ENCODE results near the gene N4BP3. TPM values are rescaled to one million over a fixed set of nuclear protein-coding genes. Genes with fewer than 3 reads are reported as not detected.

N4BP3 gene
- total RNA-seq, 2 donors from 2014 or later, result 0.52 to 2.6 TPM

DNA sequence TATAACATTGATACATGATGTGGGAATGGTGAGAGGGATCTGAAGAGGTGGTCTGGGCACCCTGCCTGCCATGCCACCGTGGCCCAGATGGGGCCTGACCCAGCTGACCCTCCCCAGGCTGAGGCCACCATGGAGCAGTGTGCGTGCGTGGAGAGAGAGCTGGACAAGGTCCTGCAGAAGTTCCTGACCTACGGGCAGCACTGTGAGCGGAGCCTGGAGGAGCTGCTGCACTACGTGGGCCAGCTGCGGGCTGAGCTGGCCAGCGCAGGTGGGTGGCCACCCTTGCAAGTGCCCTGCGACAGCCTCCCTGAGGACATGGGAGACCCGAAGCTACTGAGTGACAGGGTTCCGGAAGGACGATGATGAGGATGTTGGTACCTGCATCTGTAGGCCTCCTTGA is 24.7 kb downstream of the N4BP3 start:
- Histone ChIP-seq H3K27me3 (no peaks in the 10 kb centered on the region), H3K9me3 (no peaks in the 10 kb centered on the region), H3K36me3 (replicated peaks in 1 of 2; ENCODE audit: insufficient read depth in 1 of 2, low read depth in 2 of 2) (peaks cover 0 to 6% of the 10 kb centered on the region in 2 donors), H3K27ac (no peak overlapping the region), H3K4me1 (no peaks in the 10 kb centered on the region), H3K4me3 (no peak overlapping the region)
- no peak for DNase-seq
- 91 to 94% methylated on average over 8 to 12 of the region's 12 CpGs for WGBS, 2 donors
- ATAC-seq, result no peak
- TF ChIP-seq, protein P1, sequence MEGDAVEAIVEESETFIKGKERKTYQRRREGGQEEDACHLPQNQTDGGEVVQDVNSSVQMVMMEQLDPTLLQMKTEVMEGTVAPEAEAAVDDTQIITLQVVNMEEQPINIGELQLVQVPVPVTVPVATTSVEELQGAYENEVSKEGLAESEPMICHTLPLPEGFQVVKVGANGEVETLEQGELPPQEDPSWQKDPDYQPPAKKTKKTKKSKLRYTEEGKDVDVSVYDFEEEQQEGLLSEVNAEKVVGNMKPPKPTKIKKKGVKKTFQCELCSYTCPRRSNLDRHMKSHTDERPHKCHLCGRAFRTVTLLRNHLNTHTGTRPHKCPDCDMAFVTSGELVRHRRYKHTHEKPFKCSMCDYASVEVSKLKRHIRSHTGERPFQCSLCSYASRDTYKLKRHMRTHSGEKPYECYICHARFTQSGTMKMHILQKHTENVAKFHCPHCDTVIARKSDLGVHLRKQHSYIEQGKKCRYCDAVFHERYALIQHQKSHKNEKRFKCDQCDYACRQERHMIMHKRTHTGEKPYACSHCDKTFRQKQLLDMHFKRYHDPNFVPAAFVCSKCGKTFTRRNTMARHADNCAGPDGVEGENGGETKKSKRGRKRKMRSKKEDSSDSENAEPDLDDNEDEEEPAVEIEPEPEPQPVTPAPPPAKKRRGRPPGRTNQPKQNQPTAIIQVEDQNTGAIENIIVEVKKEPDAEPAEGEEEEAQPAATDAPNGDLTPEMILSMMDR (IDR thresholded peaks at IDR 0.05), result no peak
- no peak for TF ChIP-seq POLR2A (IDR thresholded peaks at IDR 0.05)
- intact Hi-C loops (cut with DNase I), result no loop called here

DNA sequence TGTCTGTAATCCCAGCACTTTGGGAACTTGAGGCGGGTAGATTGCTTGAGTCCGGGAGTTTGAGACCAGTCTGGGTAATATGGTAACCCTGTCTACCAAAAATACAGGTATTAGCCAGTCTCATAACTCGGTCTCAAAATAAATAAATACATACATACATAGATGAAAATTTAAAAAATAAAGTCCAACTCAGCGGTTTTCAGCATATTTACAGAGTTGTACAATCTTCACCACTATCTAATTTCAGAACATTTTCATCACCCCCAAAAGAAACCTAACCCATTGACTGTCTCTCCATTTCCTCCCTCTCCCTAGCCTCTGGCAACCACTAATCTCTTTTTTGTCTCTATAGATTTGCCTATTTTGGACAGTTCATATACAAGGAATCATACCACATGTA is 28.2 kb downstream of the N4BP3 start:
- no peaks in the 10 kb centered on the region for H3K4me1 ChIP-seq
- H3K36me3 ChIP-seq (replicated peaks in 1 of 2; ENCODE audit: insufficient read depth in 1 of 2, low read depth in 2 of 2), result peaks cover 0 to 19% of the 10 kb centered on the region in 2 donors
- intact Hi-C loops (cut with DNase I), result no loop called here
- no peak overlapping the region for H3K4me3 ChIP-seq
- H3K27ac ChIP-seq, result no peak overlapping the region
- no peaks in the 10 kb centered on the region for H3K27me3 ChIP-seq
- no peaks in the 10 kb centered on the region for H3K9me3 ChIP-seq
- TF ChIP-seq, protein P1 (IDR thresholded peaks at IDR 0.05), result no peak
- no peak for TF ChIP-seq POLR2A (IDR thresholded peaks at IDR 0.05)
- 94 to 96% methylated on average over 4 of the region's 4 CpGs for WGBS, 2 donors
- ATAC-seq (no peak), DNase-seq (no peak)

DNA sequence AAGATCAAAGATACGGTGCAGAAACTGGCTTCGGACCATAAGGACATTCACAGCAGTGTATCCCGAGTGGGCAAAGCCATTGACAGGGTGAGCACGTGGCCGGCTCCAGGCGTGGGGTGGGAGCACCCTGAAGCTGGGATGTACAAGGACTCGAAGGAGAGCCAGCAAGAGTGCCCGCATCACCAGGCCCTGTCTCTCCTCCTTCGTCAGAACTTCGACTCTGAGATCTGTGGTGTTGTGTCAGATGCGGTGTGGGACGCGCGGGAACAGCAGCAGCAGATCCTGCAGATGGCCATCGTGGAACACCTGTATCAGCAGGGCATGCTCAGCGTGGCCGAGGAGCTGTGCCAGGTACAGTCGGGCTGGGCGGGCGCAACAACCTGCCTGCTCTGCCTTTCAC is 29.3 kb downstream of the N4BP3 start:
- TF ChIP-seq, protein P1 (IDR thresholded peaks at IDR 0.05), result no peak
- no peak for TF ChIP-seq POLR2A (IDR thresholded peaks at IDR 0.05)
- Histone ChIP-seq H3K27ac (no peak overlapping the region), H3K4me1 (no peaks in the 10 kb centered on the region), H3K27me3 (no peaks in the 10 kb centered on the region), H3K9me3 (no peaks in the 10 kb centered on the region), H3K36me3 (replicated peaks in 1 of 2; ENCODE audit: insufficient read depth in 1 of 2, low read depth in 2 of 2) (peaks cover 0 to 28% of the 10 kb centered on the region in 2 donors), H3K4me3 (no peak overlapping the region)
- intact Hi-C loops (cut with DNase I), result no loop called here
- DNase-seq (no peak), ATAC-seq (no peak)
- WGBS, 2 donors, result 77 to 81% methylated on average over 10 to 20 of the region's 20 CpGs

DNA sequence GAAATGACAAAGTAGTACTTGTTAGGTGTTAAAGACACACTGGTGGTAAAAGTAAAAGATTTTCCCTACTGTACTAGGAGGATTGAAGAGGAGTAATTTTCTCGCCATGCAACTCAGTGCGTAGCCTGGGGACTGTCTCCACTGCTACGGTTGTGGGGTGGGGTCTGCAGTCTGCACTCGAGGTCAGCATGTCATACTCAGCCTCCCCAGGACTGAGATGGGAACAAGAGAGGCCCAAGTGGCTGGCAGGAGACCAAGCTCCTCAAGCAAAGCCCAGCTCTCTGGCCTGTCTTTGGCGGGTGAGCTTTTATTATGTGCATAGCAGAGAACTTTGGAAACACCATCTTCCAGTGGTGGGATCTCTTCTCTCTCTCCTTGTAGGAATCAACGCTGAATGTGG is 29.9 kb downstream of the N4BP3 start:
- DNase-seq (no peak), ATAC-seq (no peak)
- Histone ChIP-seq H3K9me3 (no peaks in the 10 kb centered on the region), H3K4me3 (no peak overlapping the region), H3K4me1 (no peaks in the 10 kb centered on the region), H3K27ac (no peak overlapping the region), H3K36me3 (replicated peaks in 1 of 2; ENCODE audit: insufficient read depth in 1 of 2, low read depth in 2 of 2) (peaks cover 2 to 33% of the 10 kb centered on the region in 2 donors), H3K27me3 (no peaks in the 10 kb centered on the region)
- intact Hi-C loops (cut with DNase I), result no loop called here
- 81 to 88% methylated on average over 5 to 6 of the region's 6 CpGs for WGBS, 2 donors
- TF ChIP-seq POLR2A (IDR thresholded peaks at IDR 0.05), result no peak
- TF ChIP-seq, protein P1 (IDR thresholded peaks at IDR 0.05), result no peak

DNA sequence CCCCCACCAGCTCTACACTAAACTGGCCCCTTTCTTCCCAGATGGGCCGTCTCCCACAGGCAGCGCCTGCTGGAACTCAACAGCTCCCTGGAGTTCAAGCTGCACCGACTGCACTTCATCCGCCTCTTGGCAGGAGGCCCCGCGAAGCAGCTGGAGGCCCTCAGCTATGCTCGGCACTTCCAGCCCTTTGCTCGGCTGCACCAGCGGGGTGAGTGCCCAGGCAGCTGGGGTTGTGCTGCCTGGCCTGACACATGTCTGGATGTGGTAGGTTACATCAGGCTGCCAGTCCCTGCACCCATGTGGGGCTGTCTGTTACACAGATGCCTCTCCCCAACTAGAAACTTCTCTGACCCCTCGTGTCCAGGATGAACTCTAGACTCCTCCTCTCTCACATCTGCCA is 30.6 kb downstream of the N4BP3 start:
- peak in 2 of 4 donors; percentile 21 to 33 for DNase-seq
- 75 to 90% methylated on average over 1 to 10 of the region's 10 CpGs for WGBS, 2 donors
- Histone ChIP-seq H3K27me3 (no peaks in the 10 kb centered on the region), H3K9me3 (no peaks in the 10 kb centered on the region), H3K36me3 (replicated peaks in 1 of 2; ENCODE audit: insufficient read depth in 1 of 2, low read depth in 2 of 2) (peaks cover 8 to 38% of the 10 kb centered on the region in 2 donors), H3K27ac (no peak overlapping the region), H3K4me1 (no peaks in the 10 kb centered on the region), H3K4me3 (no peak overlapping the region)
- ATAC-seq, result no peak
- no peak for TF ChIP-seq POLR2A (IDR thresholded peaks at IDR 0.05)
- TF ChIP-seq, protein P1 (IDR thresholded peaks at IDR 0.05), result no peak
- intact Hi-C loops (cut with DNase I), result no loop called here
